ENCODE measurements around the gene SLPI.

The SLPI gene

DNA sequence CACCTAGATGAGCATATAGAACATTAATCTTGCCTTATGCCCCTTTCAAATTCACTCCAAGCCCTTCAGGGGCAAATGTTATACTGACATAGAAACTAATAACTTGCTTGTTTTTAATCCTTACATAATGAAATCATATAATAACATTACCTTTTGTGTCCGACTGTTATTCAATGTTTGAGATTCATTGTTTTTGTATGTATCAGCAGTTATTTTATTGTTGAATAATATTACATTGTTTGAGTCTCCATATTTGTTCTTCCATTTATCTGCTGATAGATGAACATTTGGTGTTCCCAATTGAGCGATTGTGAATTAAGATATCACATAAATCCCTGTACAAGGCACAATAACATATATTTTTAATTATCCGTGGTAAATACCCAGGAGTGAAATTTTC, 41.5 kb downstream of the SLPI start:
- no peak for ATAC-seq

GRCh38 chr20:45211569-45212474, 42.5 kb downstream of the SLPI start:
- ATAC-seq, result no peak

DNA sequence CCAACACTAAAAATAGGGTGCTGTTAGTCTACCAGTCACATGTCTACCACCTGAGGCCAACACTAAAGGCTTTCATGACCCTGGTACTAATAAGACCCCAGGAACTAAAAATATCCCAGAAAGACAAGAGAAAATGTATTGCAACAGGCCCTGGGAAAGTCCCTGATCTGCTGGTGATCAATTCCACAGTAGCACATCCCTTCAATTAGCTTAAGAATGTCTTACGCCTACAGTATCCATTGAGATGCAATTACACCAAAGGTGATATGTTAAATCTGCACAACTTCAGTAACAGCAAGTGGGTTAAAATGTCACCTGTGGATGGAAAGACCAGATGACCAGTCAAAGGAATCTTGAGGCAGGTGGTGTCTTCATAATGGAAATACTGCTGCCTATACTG, 44.4 kb downstream of the SLPI start:
- no peak for ATAC-seq

GRCh38 chr20:45206725-45207124, 47.6 kb downstream of the SLPI start, which contains the start of gene SEMG1:
Gene SEMG1, plus strand, starts transcription at chr20:45207033. Its CDS starts 21 bp downstream, at chr20:45207054.
- ATAC-seq, result no peak
